HG03025 (cell line): ENCODE data around the gene INAFM1.
"Not testable (repeated sequence)": the region's sequence is repeated elsewhere in the genome, so short reads cannot be mapped to it uniquely, and the experiment has no call there.

ENCODE experiments used
- ATAC-seq: cut with Tn5 transposase; IDR thresholded peaks from one replicate; pipeline ENCODE4 v1.9.1; 2021; ENCODE audit warnings: mild to moderate bottlenecking, moderate library complexity; ENCODE audit not compliant: unreplicated experiment, low FRiP score

The INAFM1 gene

GRCh38 chr19:47266401-47266941, 8.2 kb upstream of the INAFM1 start:
- ATAC-seq, result no peak

DNA sequence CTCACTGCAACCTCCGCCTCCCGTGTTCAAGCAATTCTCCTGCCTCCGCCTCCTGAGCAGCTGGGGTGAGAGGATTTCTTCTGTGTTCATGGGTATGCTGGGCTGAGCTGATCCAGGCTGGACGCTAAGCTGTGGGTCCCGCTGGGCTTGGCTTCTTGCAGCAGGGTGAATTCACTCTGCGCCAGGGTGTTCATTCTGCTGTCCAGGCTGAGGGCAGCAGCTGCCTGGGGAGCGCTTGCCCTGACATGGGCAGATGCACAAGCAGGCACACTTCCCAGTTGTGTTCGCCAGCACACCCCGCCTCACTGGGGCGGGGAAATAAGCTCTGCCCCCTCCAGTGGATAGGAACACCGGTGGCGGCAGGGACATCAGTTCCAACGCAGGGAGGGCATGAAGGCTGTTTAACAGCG, 7.3 kb upstream of the INAFM1 start:
- no peak for ATAC-seq

DNA sequence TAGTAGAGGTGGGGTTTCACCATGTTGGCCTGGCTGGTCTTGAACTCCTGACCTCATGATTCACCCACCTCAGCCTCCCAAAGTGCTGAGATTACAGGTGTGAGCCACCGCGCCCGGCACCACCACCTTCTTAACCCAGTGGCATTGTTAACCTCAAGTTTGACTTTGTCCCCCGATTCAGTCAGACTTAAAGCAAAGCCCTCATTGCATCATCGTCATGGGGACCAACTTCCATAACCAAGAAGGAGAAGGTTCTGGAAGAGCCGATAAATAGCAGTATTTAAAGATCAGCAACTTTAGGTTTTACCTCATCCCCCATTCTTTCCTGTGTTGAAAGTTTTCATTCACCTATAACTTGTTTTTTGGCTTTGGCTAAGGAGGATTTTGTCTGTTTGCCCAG, 6.7 kb upstream of the INAFM1 start:
- no peak for ATAC-seq

DNA sequence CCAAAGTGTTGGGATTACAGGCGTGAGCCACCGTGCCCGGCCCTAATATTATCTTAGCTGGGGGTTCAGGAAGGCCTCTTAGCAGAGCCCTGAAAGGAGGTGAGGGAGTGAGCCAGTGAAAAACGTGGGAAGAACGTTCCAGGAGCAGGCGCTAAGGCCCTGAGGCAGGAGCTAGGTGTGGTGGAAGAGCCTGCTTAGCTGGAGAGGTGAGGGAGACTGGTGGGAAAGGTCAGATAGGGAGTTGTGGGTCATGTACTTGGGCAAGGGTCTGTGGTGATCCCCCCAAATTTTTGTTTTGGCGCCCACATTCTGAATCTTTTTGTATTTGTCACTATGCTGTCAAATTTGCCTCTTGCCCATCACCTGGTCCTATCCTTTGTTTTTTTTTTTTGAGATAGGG, 5.1 kb upstream of the INAFM1 start:
- ATAC-seq, result no peak

GRCh38 chr19:47270408-47270807, 4.3 kb upstream of the INAFM1 start:
- no peak for ATAC-seq

GRCh38 chr19:47271949-47272348, 2.7 kb upstream of the INAFM1 start:
- ATAC-seq, result no peak

- ATAC-seq, result no peak
These were observed 2.0 kb upstream of the INAFM1 start for GRCh38 chr19:47272448-47273312.

- ATAC-seq, result peak; percentile 42
These were observed 1.2 kb upstream of the INAFM1 start for GRCh38 chr19:47273313-47274070.

DNA sequence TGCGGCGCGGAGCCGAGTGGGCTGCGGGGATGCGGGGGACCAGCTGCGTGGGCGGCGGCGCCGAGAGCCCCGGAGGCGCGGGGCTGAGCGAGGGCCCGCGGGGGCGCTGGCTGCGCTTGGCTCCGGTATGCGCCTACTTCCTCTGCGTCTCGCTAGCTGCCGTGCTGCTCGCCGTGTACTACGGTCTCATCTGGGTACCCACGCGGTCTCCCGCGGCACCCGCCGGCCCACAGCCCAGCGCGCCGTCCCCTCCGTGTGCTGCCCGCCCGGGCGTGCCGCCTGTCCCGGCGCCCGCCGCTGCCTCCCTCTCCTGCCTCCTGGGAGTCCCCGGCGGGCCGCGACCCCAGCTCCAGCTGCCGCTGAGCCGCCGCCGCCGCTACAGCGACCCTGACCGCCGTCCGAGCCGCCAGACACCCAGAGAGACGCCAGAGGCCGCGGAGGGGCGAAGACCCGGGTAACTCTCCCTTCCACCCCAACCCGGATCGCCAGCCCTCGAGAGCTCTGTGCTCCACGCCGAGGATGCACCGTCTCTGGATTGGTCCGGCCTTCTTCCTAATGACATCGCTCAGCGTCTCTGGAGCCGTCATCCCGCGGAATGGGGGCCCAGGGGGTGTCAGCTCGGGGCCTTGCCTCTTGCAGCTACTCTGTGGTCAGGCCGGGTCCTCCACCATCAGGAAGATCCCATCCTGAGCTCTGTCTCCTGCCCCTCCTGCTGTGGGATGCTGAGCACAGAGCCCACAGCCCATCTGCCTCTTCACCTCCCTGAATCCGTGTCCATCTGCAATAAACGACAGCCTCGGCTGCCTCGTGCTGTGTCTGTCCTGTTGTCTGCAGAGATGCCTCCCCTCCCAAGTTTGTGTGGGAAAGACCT, 441 bp downstream of the INAFM1 start:
- ATAC-seq, result peak; percentile 25

- ATAC-seq, result no peak
These were observed 1.2 kb downstream of the INAFM1 start for GRCh38 chr19:47275791-47276461.

- not testable (repeated sequence) for ATAC-seq
These were observed 1.8 kb downstream of the INAFM1 start for GRCh38 chr19:47276513-47276912.

DNA sequence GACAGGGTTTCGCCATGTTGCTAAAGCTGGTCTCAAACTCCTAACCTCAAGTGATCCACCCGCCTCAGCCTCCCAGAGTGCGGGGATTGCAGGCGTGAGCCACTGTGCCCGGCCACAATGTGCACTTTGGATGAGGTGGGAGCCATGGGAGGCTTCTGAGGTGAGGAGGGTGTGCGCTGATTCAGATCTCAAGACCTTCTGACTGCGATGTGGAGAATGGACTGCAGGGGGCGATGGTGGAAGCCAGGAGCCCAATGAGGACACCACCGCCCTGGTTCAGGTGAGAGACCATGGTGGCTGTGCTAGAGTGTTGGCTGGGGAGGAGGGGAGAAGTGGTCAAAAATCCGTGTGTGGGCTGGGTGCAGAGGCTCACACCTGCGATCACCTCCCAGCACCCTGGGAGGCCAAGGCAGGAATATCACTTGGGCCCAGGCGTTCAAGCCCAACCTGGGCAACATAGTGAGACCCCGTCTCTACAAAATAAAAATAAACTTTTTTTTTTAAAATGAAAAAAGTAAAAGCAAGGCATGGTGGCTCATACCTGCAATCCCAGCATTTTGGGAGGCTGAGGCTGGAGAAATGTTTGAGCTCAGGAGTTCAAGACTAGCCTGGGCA, 5.6 kb downstream of the INAFM1 start:
- no peak for ATAC-seq

- ATAC-seq, result no peak
These were observed 8.8 kb downstream of the INAFM1 start for GRCh38 chr19:47283405-47284059.

GRCh38 chr19:47284324-47284899, 9.7 kb downstream of the INAFM1 start:
- no peak for ATAC-seq

DNA sequence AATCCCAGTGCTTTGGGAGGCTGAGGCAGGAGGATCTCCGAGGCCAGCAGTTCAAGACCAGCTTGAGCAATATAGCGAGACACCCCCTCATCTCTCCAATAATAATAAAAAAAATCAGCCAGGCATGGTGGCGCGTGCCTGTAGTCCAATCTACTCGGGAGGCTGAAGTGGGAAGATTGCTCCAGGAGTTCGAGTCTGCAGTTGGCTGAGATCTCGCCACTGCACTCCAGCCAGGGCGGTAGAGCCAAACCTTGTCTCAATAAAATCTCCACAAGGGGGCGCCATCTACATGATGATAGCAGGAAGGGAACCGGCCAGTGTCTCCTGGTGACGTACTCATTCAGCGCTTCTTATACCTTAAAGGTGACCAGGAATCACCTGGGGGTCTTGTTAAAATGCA, 21.4 kb downstream of the INAFM1 start:
- ATAC-seq, result no peak

DNA sequence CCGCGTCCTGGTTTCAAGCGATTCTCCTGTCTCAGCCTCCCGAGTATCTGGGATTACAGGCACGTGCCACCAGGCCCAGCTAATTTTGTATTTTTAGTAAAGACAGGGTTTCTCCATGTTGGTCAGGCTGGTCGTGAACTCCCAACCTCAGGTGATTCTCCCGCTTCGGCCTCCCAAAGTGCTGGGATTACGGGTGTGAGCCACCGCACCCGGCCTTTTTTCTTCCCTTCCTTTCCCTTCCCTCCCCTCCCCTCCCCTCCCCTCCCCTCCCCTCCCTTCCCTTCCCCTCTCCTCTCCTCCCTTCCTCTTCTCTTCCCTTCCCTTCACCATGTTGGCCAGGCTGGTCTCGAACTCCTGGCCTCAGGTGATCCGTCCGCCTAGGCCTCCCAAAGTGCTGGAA, 26.2 kb downstream of the INAFM1 start:
- ATAC-seq, result not testable (repeated sequence)

DNA sequence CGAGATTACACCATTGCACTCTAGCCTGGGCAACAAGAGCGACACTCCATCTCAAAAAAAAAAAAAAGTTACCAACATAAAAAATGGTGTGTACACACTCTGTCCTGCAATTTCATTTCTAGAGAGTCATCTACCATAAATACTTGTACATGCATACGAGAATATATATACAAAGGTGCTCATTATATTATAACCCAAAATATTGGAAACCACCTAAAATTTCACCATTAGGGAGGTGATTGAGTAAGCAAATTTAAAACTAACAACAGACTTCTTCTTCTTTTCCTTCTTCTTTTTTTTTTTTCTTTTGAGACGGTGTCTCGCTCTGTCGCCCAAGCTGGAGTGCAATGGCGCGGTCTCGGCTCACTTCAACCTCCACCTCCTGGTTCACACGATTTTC, 27.6 kb downstream of the INAFM1 start:
- ATAC-seq, result no peak

- ATAC-seq, result no peak
These were observed 29.3 kb downstream of the INAFM1 start for GRCh38 chr19:47303966-47304365.

- no peak for ATAC-seq
These were observed 30.6 kb downstream of the INAFM1 start for GRCh38 chr19:47305309-47305751.
